GM18873 (cell line): ENCODE data around the gene CFH.
"Not testable (repeated sequence)": the region's sequence is repeated elsewhere in the genome, so short reads cannot be mapped to it uniquely, and the experiment has no call there.

Source experiments
- ATAC-seq: cut with Tn5 transposase; IDR thresholded peaks from one replicate; pipeline ENCODE4 v1.9.1; 2021; ENCODE audit warnings: mild to moderate bottlenecking, moderate library complexity, moderate number of reproducible peaks; ENCODE audit not compliant: unreplicated experiment, low FRiP score

The CFH gene

GRCh38 chr1:196661345-196661744 is 9.5 kb downstream of the CFH start:
- ATAC-seq: no peak

GRCh38 chr1:196667131-196667530 is 15.3 kb downstream of the CFH start:
- no peak for ATAC-seq

GRCh38 chr1:196669051-196669450 is 17.2 kb downstream of the CFH start:
- no peak for ATAC-seq

GRCh38 chr1:196669693-196670092 is 17.9 kb downstream of the CFH start:
- no peak for ATAC-seq

GRCh38 chr1:196674908-196675307 is 23.1 kb downstream of the CFH start:
- no peak for ATAC-seq

DNA sequence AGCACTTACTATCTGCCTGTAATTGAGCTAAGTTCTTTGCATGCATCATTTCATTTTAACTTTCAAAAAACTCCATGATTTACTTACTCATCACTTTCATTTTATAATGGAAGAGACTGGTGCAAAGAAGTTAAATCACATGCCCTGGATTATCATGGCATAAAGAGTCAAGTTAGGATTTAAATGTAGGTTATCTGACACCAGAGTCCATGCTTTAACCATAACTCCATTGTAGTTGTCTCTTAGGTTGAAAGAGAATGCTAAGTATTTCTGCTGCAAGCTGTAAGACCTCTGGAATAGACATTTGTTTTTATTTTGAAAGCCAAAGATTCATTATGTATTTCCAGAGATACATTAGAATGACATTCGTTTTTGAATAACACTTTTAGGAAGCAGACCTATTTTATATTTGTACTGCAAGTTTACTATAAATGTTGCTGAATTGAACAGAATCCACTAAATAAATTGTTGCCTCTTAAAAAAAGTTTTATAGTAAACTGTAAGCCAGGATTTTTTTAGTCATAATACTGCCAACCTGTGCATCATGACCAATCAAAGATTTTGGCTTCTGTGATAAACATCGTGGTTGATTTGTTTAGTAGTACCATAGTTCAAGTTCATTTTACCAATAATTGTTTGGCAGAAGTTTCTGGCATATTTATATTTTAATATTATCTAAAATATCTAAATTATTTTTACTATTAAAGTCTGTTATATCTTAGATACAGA is 26.1 kb downstream of the CFH start:
- ATAC-seq: no peak

GRCh38 chr1:196678510-196678884 is 26.7 kb downstream of the CFH start:
- ATAC-seq: no peak

- ATAC-seq: no peak
These were observed 28.3 kb downstream of the CFH start for GRCh38 chr1:196680107-196680506.

- ATAC-seq: no peak
These were observed 32.6 kb downstream of the CFH start for GRCh38 chr1:196684476-196684875.

DNA sequence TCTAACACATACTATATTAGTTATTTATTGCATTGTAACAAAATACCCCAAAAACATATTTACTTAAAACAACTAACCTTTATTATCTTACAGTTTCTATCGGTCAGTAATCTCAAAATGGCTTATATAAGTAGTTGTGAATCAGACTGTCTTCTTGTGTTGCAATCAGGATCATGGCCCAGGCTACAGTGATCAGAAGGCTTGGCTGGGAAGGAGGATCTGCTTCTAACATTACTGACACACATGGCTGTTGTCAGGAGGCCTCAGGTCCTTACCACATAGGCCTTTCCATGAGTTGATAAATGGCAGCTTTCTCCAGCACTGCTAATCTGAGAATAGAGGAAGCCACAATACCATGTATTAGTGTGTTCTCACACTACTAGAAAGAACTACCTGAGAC is 33.7 kb downstream of the CFH start:
- ATAC-seq: no peak

DNA sequence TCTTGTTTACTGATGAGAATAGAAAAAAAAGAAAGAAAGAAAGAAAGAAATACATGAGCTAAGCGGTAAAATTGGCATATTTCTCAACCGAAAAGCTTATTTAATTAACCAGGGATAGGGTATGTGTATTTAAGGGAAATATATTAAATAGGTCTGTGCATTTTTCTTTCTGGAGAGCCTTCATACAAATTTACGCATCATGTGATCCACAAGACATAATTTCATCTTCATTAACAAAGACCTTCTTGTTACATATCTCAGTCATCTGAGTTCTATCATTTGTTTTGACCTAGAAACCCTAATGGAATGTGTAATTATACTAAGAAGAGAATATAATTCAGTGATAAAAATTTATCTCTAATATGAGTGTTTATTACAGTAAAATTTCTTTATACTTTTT is 37.2 kb downstream of the CFH start:
- no peak for ATAC-seq

DNA sequence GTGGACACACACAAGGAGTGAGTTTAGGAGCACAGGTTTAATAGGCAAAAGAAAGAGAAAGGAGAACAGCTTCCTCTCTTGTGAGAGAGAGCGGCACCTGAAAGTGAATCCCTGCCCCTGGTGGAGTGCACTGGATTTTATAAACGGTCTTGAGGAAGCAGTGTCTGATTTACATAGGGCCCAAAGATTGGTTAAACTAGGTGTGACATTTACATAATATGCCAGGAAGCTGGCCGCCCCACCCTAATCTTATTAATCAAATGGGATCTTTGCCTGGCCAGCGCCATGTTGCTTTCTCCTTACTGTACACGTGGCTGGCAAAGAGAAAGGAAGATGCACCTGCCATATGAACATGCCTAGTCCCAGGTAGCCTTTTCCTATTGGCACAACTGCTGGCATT is 38.7 kb downstream of the CFH start:
- no peak for ATAC-seq

GRCh38 chr1:196698993-196699392 is 47.1 kb downstream of the CFH start:
- ATAC-seq: no peak

GRCh38 chr1:196701144-196701543 is 49.3 kb downstream of the CFH start:
- ATAC-seq: no peak

- ATAC-seq: not testable (repeated sequence)
These were observed 58.0 kb downstream of the CFH start for GRCh38 chr1:196709892-196710291.

GRCh38 chr1:196717868-196718267 is 66.0 kb downstream of the CFH start:
- ATAC-seq: no peak

DNA sequence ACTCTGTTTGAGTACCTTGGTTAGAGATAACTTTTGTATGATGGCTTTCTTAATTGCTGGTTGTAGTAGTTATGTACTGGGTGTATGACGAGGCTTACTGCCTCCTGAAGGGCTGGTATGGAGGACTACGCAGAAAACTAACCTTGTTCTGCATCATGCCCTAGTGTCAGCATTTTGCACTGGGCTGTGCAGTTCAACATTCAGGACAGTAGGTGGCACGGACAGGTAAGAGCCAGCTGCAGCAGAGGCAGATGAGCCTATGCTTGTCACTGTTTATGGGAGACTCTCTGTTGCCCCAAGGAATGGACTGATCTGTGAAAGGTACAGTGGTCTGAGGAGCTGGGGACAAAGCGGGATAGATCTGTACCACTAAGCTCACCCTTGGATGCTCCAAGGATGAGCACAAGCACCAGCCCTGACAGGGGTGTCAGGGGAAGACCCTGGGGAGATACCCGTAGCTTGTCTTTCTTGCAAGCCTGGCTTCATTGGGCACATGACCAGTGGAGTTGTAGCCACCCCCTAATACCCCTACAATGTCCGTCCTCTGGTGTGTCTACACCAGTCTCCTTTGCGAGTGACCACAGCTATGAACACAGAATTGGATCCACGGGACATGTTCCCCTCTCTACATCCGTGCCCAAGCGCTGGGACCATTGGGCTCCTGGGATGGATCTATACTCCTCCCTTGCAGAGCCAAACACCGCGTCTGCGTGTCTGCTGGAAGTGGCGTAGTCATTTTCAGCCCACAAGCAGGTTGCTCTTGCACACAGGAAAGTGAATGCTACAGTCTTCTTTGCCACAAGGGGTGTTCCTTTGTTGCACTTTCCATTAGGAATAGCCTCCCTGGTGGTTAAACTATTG is 71.7 kb downstream of the CFH start:
- peak; percentile 92 for ATAC-seq

DNA sequence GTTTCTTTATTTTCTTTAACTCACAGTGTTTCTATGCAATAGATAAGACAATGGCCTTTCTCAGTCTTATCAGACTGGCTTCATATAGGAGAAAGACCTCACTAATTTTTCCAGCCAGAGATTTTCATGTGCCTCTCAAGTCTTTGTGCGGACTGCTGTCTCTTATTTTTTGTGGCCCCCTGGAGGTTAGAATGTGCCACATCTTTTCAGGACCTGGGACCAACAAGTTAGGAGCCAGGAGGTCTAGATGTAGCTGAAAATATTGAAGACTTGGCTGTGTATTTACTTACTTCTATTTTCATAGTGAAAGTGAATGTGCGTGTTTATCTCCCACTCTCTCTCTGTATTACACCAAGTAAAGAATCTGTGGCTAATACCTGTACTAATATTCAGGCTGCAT is 80.7 kb downstream of the CFH start:
- no peak for ATAC-seq

GRCh38 chr1:196733091-196733970 is 81.5 kb downstream of the CFH start:
- ATAC-seq: no peak

GRCh38 chr1:196734006-196734405 is 82.2 kb downstream of the CFH start:
- ATAC-seq: no peak

DNA sequence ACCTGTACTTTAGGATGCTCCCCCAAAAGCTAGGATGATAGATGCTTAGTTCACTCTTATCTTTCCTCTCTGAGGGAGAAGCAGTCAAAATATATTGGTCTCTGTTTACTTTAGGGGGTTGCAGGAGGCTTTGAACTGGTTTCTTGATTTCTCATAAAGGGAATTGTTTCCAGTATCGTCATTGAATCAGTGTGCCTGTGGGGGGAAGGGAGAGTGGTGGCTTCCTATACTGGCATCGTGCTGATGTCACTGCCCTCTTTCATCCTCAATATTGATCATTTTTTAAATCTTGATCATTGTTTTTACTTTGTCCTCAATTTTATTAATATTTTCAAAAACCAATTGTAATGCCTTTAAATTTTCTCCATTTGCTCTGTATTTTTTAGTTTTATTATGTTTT is 82.6 kb downstream of the CFH start:
- no peak for ATAC-seq
